Parathyroid adenoma (tissue), 2 donors: ENCODE data around the gene CCDC18.

Experiments
- H2AFZ ChIP-seq: fragments of 300-600 bp; sonication (generic); one replicate; pipeline ENCODE4 v1.7.0; 2017; ENCODE audit warnings: antibody characterized with exemption, mild to moderate bottlenecking
- H3K27ac ChIP-seq: fragments of 300-600 bp; sonication (generic); one replicate; pipeline ENCODE4 v1.7.0; 2017
- H3K27me3 ChIP-seq: fragments of 300-600 bp; sonication (generic); one replicate; pipeline ENCODE4 v1.7.0; 2017; ENCODE audit warnings: low read length; ENCODE audit not compliant: control insufficient read depth, insufficient read depth
- H3K36me3 ChIP-seq: fragments of 300-600 bp; sonication (generic); one replicate; pipeline ENCODE4 v1.7.0; 2017; ENCODE audit warnings: low read length; ENCODE audit not compliant: control insufficient read depth, insufficient read depth
- H3K4me1 ChIP-seq: fragments of 300-600 bp; sonication (generic); one replicate; pipeline ENCODE4 v1.7.0; 2017; ENCODE audit warnings: control low read depth
- H3K4me2 ChIP-seq: fragments of 300-600 bp; sonication (generic); one replicate; pipeline ENCODE4 v1.7.0; 2017; ENCODE audit warnings: low read length
- H3K4me3 ChIP-seq: fragments of 300-600 bp; sonication (generic); one replicate; pipeline ENCODE4 v1.7.0; 2017; ENCODE audit warnings: low read depth, low read length
- H3K79me2 ChIP-seq: fragments of 300-600 bp; sonication (generic); one replicate; pipeline ENCODE4 v1.7.0; 2017; ENCODE audit warnings: control low read depth
- H3K9ac ChIP-seq: fragments of 300-600 bp; sonication (generic); one replicate; pipeline ENCODE4 v1.7.0; 2017; ENCODE audit warnings: mild to moderate bottlenecking
- H3K9me3 ChIP-seq: fragments of 300-600 bp; sonication (generic); one replicate; pipeline ENCODE4 v1.7.0; 2017; ENCODE audit warnings: low read length; ENCODE audit not compliant: control insufficient read depth
- CTCF ChIP-seq: fragments of 300-600 bp; sonication (generic); IDR thresholded peaks from one replicate; pipeline ENCODE4 v1.7.0; 2017; ENCODE audit warnings: antibody characterized with exemption, mild to moderate bottlenecking
- donor health status: primary hyperparathyroidism.

The CCDC18 gene

GRCh38 chr1:93288558-93288957 is 108.0 kb downstream of the CCDC18 start:
- Histone ChIP-seq H3K4me2 (no peak overlapping the region), H3K36me3 (no peaks in the 10 kb centered on the region), H3K4me1 (no peaks in the 10 kb centered on the region), H3K27ac (no peak overlapping the region), H3K4me3 (no peak overlapping the region), H3K9me3 (no peaks in the 10 kb centered on the region), H3K9ac (no peak overlapping the region), H2AFZ (no peak overlapping the region), H3K79me2 (no peaks in the 10 kb centered on the region), H3K27me3 (no peaks in the 10 kb centered on the region)
- TF ChIP-seq CTCF = no peak

- Histone ChIP-seq H3K4me1 (no peaks in the 10 kb centered on the region), H3K4me3 (no peak overlapping the region), H3K9ac (no peak overlapping the region), H3K36me3 (no peaks in the 10 kb centered on the region), H3K79me2 (no peaks in the 10 kb centered on the region), H3K9me3 (no peaks in the 10 kb centered on the region), H2AFZ (no peak overlapping the region), H3K27ac (no peak overlapping the region), H3K27me3 (no peaks in the 10 kb centered on the region), H3K4me2 (no peak overlapping the region)
- TF ChIP-seq CTCF = no peak
Measured at GRCh38 chr1:93296555-93297154, 116.1 kb downstream of the CCDC18 start.

- H2AFZ ChIP-seq = no peak overlapping the region
- H3K27me3 ChIP-seq = no peaks in the 10 kb centered on the region
- no peak overlapping the region for H3K4me3 ChIP-seq
- H3K4me1 ChIP-seq = no peaks in the 10 kb centered on the region
- H3K36me3 ChIP-seq = no peaks in the 10 kb centered on the region
- no peaks in the 10 kb centered on the region for H3K79me2 ChIP-seq
- TF ChIP-seq CTCF = no peak
- H3K27ac ChIP-seq = no peak overlapping the region
- H3K4me2 ChIP-seq = no peak overlapping the region
- H3K9me3 ChIP-seq = no peaks in the 10 kb centered on the region
- H3K9ac ChIP-seq = no peak overlapping the region
Measured at GRCh38 chr1:93301131-93301530, 120.6 kb downstream of the CCDC18 start.

- no peak for TF ChIP-seq CTCF
- no peaks in the 10 kb centered on the region for H3K9me3 ChIP-seq
- H3K79me2 ChIP-seq = no peaks in the 10 kb centered on the region
- H3K27me3 ChIP-seq = no peaks in the 10 kb centered on the region
- H3K4me3 ChIP-seq = no peak overlapping the region
- H3K4me1 ChIP-seq = no peaks in the 10 kb centered on the region
- no peak overlapping the region for H3K4me2 ChIP-seq
- H3K9ac ChIP-seq = no peak overlapping the region
- H2AFZ ChIP-seq = no peak overlapping the region
- H3K27ac ChIP-seq = no peak overlapping the region
- H3K36me3 ChIP-seq = no peaks in the 10 kb centered on the region
Measured at GRCh38 chr1:93302078-93302477, 121.6 kb downstream of the CCDC18 start.

GRCh38 chr1:93304716-93305138 is 124.2 kb downstream of the CCDC18 start:
- TF ChIP-seq CTCF = peak; percentile 73
- H3K36me3 ChIP-seq = no peaks in the 10 kb centered on the region
- H3K9me3 ChIP-seq = no peaks in the 10 kb centered on the region
- H3K9ac ChIP-seq = no peak overlapping the region
- H3K4me1 ChIP-seq = no peaks in the 10 kb centered on the region
- no peak overlapping the region for H3K27ac ChIP-seq
- H3K4me2 ChIP-seq = no peak overlapping the region
- no peaks in the 10 kb centered on the region for H3K79me2 ChIP-seq
- H2AFZ ChIP-seq = no peak overlapping the region
- H3K27me3 ChIP-seq = no peaks in the 10 kb centered on the region
- no peak overlapping the region for H3K4me3 ChIP-seq
